Measurements from ENCODE around the gene CETN1.

The CETN1 gene

GRCh38 chr18:574865-575645, 5.1 kb upstream of the CETN1 start:
- no peak for TF ChIP-seq CTCF (IDR thresholded peaks at IDR 0.05; ENCODE audit: poor library complexity, severe bottlenecking)
- Histone ChIP-seq H3K4me1 (ENCODE audit: insufficient read depth, poor library complexity, severe bottlenecking) (no peaks in the 10 kb centered on the region), H3K36me3 (ENCODE audit: low read depth) (no peaks in the 10 kb centered on the region), H3K9me3 (ENCODE audit: severe bottlenecking) (no peaks in the 10 kb centered on the region), H3K27me3 (ENCODE audit: insufficient read depth, poor library complexity, severe bottlenecking) (peaks cover 4% of the 10 kb centered on the region), H3K4me3 (ENCODE audit: severe bottlenecking) (no peak overlapping the region), H3K27ac (ENCODE audit: poor library complexity, severe bottlenecking) (no peak overlapping the region)
- ATAC-seq (ENCODE audit: low read depth) (no peak), DNase-seq (ENCODE audit: low spot score) (no peak)

GRCh38 chr18:576924-577323, 3.3 kb upstream of the CETN1 start:
- no peaks in the 10 kb centered on the region for H3K9me3 ChIP-seq (ENCODE audit: severe bottlenecking)
- DNase-seq (ENCODE audit: low spot score) (no peak), ATAC-seq (ENCODE audit: low read depth) (no peak)
- H3K4me3 ChIP-seq (ENCODE audit: severe bottlenecking): no peak overlapping the region
- H3K4me1 ChIP-seq (ENCODE audit: insufficient read depth, poor library complexity, severe bottlenecking): no peaks in the 10 kb centered on the region
- no peak for TF ChIP-seq CTCF (IDR thresholded peaks at IDR 0.05; ENCODE audit: poor library complexity, severe bottlenecking)
- H3K36me3 ChIP-seq (ENCODE audit: low read depth): no peaks in the 10 kb centered on the region
- peaks cover 4% of the 10 kb centered on the region for H3K27me3 ChIP-seq (ENCODE audit: insufficient read depth, poor library complexity, severe bottlenecking)
- H3K27ac ChIP-seq (ENCODE audit: poor library complexity, severe bottlenecking): no peak overlapping the region

- Histone ChIP-seq H3K27me3 (ENCODE audit: insufficient read depth, poor library complexity, severe bottlenecking) (peaks cover 4% of the 10 kb centered on the region), H3K9me3 (ENCODE audit: severe bottlenecking) (no peaks in the 10 kb centered on the region), H3K36me3 (ENCODE audit: low read depth) (no peaks in the 10 kb centered on the region), H3K27ac (ENCODE audit: poor library complexity, severe bottlenecking) (no peak overlapping the region), H3K4me1 (ENCODE audit: insufficient read depth, poor library complexity, severe bottlenecking) (no peaks in the 10 kb centered on the region), H3K4me3 (ENCODE audit: severe bottlenecking) (no peak overlapping the region)
- no peak for ATAC-seq (ENCODE audit: low read depth)
- TF ChIP-seq CTCF (IDR thresholded peaks at IDR 0.05; ENCODE audit: poor library complexity, severe bottlenecking): no peak
- DNase-seq (ENCODE audit: low spot score): no peak
These were observed 2.4 kb upstream of the CETN1 start for GRCh38 chr18:577643-578375.

- DNase-seq (ENCODE audit: low spot score): no peak
- Histone ChIP-seq H3K4me3 (ENCODE audit: severe bottlenecking) (no peak overlapping the region), H3K27ac (ENCODE audit: poor library complexity, severe bottlenecking) (no peak overlapping the region), H3K4me1 (ENCODE audit: insufficient read depth, poor library complexity, severe bottlenecking) (no peaks in the 10 kb centered on the region), H3K36me3 (ENCODE audit: low read depth) (no peaks in the 10 kb centered on the region), H3K9me3 (ENCODE audit: severe bottlenecking) (no peaks in the 10 kb centered on the region), H3K27me3 (ENCODE audit: insufficient read depth, poor library complexity, severe bottlenecking) (peaks cover under 1% of the 10 kb centered on the region)
- ATAC-seq (ENCODE audit: low read depth): no peak
- TF ChIP-seq CTCF (IDR thresholded peaks at IDR 0.05; ENCODE audit: poor library complexity, severe bottlenecking): no peak
These were observed 942 bp upstream of the CETN1 start for GRCh38 chr18:579238-579637.

GRCh38 chr18:581096-581495, 916 bp downstream of the CETN1 start:
- H3K4me1 ChIP-seq (ENCODE audit: insufficient read depth, poor library complexity, severe bottlenecking): no peaks in the 10 kb centered on the region
- no peak overlapping the region for H3K27ac ChIP-seq (ENCODE audit: poor library complexity, severe bottlenecking)
- no peaks in the 10 kb centered on the region for H3K36me3 ChIP-seq (ENCODE audit: low read depth)
- H3K27me3 ChIP-seq (ENCODE audit: insufficient read depth, poor library complexity, severe bottlenecking): no peaks in the 10 kb centered on the region
- TF ChIP-seq CTCF (IDR thresholded peaks at IDR 0.05; ENCODE audit: poor library complexity, severe bottlenecking): no peak
- DNase-seq (ENCODE audit: low spot score) (no peak), ATAC-seq (ENCODE audit: low read depth) (no peak)
- no peak overlapping the region for H3K4me3 ChIP-seq (ENCODE audit: severe bottlenecking)
- H3K9me3 ChIP-seq (ENCODE audit: severe bottlenecking): no peaks in the 10 kb centered on the region
